Neural cell (in vitro differentiated cells): Measurements from ENCODE around the gene CRIP3. TPM values are rescaled to one million over a fixed set of nuclear protein-coding genes. Genes with fewer than 3 reads are reported as not detected.

Experiments
- H2AFZ ChIP-seq: fragments of 200-600, 300-800 bp; sonication (generic), shearing (Covaris generic); 2 replicates; pipeline ENCODE4 v1.6.0; 2014; ENCODE audit warnings: low read depth, mild to moderate bottlenecking, antibody characterized with exemption, low read length, moderate library complexity
- H3F3A ChIP-seq: fragments of 200-600 bp; shearing (Covaris generic); 2 replicates; pipeline ENCODE4 v1.6.1; 2016; ENCODE audit warnings: mild to moderate bottlenecking, moderate library complexity, mixed read lengths, antibody characterized with exemption, low read length; ENCODE audit not compliant: insufficient read depth, poor library complexity, severe bottlenecking
- H3K27ac ChIP-seq: fragments of 200-600, 300-800 bp; sonication (generic), shearing (Covaris generic); 2 replicates; pipeline ENCODE4 v1.5.1; 2014; ENCODE audit warnings: mild to moderate bottlenecking, low read length, moderate library complexity
- H3K27me3 ChIP-seq: fragments of 300-800, 200-600 bp; sonication (generic), shearing (Covaris generic); 2 replicates; pipeline ENCODE4 v1.6.0; 2014; ENCODE audit warnings: mild to moderate bottlenecking, low read depth, low read length, moderate library complexity; ENCODE audit not compliant: insufficient read depth
- H3K36me3 ChIP-seq: fragments of 300-800, 200-600 bp; sonication (generic), shearing (Covaris generic); 2 replicates; pipeline ENCODE4 v1.5.1; 2014; ENCODE audit warnings: mild to moderate bottlenecking, antibody characterized with exemption, low read length, moderate library complexity; ENCODE audit not compliant: insufficient read depth
- H3K4me2 ChIP-seq: fragments of 300-800, 200-600 bp; sonication (generic), shearing (Covaris generic); 2 replicates; pipeline ENCODE4 v1.6.0; 2014; ENCODE audit warnings: mild to moderate bottlenecking, low read length
- H3K4me3 ChIP-seq: fragments of 300-800, 200-600 bp; sonication (generic), shearing (Covaris generic); 2 replicates; pipeline ENCODE4 v1.5.1; 2014; ENCODE audit warnings: mild to moderate bottlenecking, low read length, moderate library complexity
- H3K79me2 ChIP-seq: fragments of 200-600 bp; shearing (Covaris generic); replicated peaks from 2 replicates; pipeline ENCODE4 v1.6.0; 2014; ENCODE audit warnings: mild to moderate bottlenecking, low read length, moderate library complexity; ENCODE audit not compliant: insufficient read depth
- H3K9ac ChIP-seq: fragments of 300-800, 200-600 bp; sonication (generic), shearing (Covaris generic); 2 replicates; pipeline ENCODE4 v1.6.1; 2016; ENCODE audit warnings: mild to moderate bottlenecking, low read length, mixed read lengths
- H3K9me2 ChIP-seq: fragments of 200-600 bp; shearing (Covaris generic); 2 replicates; pipeline ENCODE4 v1.6.1; 2016; ENCODE audit warnings: mild to moderate bottlenecking, low read length, mixed read lengths; ENCODE audit not compliant: insufficient read depth
- H3K9me3 ChIP-seq: fragments of 200-600, 300-800 bp; sonication (generic), shearing (Covaris generic); 2 replicates; pipeline ENCODE4 v1.6.1; 2016; ENCODE audit warnings: mild to moderate bottlenecking, mixed run types, low read length, moderate library complexity, mixed read lengths
- H4K20me1 ChIP-seq: fragments of 200-600 bp; shearing (Covaris generic); 2 replicates; pipeline ENCODE4 v1.6.1; 2016; ENCODE audit warnings: mild to moderate bottlenecking, mixed run types; ENCODE audit not compliant: insufficient read depth
- CTCF ChIP-seq: fragments of 450-650 bp; IDR thresholded peaks from 2 replicates; pipeline ENCODE4 v1.5.1; 2014; ENCODE audit warnings: antibody characterized with exemption, mild to moderate bottlenecking, moderate library complexity; ENCODE audit not compliant: poor library complexity, severe bottlenecking
- EP300 ChIP-seq: fragments of 450-650 bp; conservative IDR thresholded peaks from 2 replicates; pipeline ENCODE4 v1.6.1; 2014; ENCODE audit warnings: antibody characterized with exemption, mild to moderate bottlenecking, moderate library complexity; ENCODE audit not compliant: poor library complexity, severe bottlenecking
- EZH2 ChIP-seq: fragments of 200-600, 300-800 bp; shearing (Covaris generic), sonication (generic); IDR thresholded peaks from 2 replicates; pipeline ENCODE4 v1.6.1; 2014; ENCODE audit warnings: antibody characterized with exemption, low read length, borderline replicate concordance, mild to moderate bottlenecking; ENCODE audit not compliant: insufficient read depth, poor library complexity, severe bottlenecking
- MXI1 ChIP-seq: fragments of 450-650 bp; conservative IDR thresholded peaks from 2 replicates; pipeline ENCODE4 v1.6.1; 2014; ENCODE audit warnings: antibody characterized with exemption, mild to moderate bottlenecking; ENCODE audit not compliant: poor library complexity, severe bottlenecking
- POLR2AphosphoS5 ChIP-seq: IDR thresholded peaks from 2 replicates; pipeline ENCODE4 v1.6.1; 2012
- RAD21 ChIP-seq: fragments of 450-650 bp; conservative IDR thresholded peaks from 2 replicates; pipeline ENCODE4 v1.6.1; 2014; ENCODE audit warnings: antibody characterized with exemption, mild to moderate bottlenecking, moderate library complexity
- REST ChIP-seq: IDR thresholded peaks from 2 replicates; pipeline ENCODE4 v1.6.1; 2012; ENCODE audit warnings: borderline replicate concordance
- SMC3 ChIP-seq: fragments of 450-650 bp; conservative IDR thresholded peaks from 2 replicates; pipeline ENCODE4 v1.6.1; 2014; ENCODE audit warnings: antibody characterized with exemption, mild to moderate bottlenecking, moderate library complexity; ENCODE audit not compliant: poor library complexity
- TAF1 ChIP-seq: IDR thresholded peaks from 2 replicates; pipeline ENCODE4 v1.6.1; 2012; ENCODE audit warnings: low read depth
- polyA plus RNA-seq: library from polyadenylated mRNA; depleted of rRNA; stranded (reverse); fragments of >200 nt; gene quantifications from 2 replicates; pipeline ENCODE4 v1.2.3, GENCODE V29; 2014

Gene CRIP3
- polyA plus RNA-seq, 1 donor from 2014 or later = 3.7 TPM

- TF ChIP-seq RAD21 = no peak
- no peak for TF ChIP-seq SMC3
- no peak for TF ChIP-seq EZH2
- no peak for TF ChIP-seq POLR2AphosphoS5
- TF ChIP-seq CTCF = no peak
- no peak for TF ChIP-seq TAF1
- no peak for TF ChIP-seq REST
- no peak for TF ChIP-seq EP300
- TF ChIP-seq MXI1 = no peak
- no peaks in the 10 kb centered on the region for H3K9me2 ChIP-seq
- no peaks in the 10 kb centered on the region for H4K20me1 ChIP-seq
- H3K4me2 ChIP-seq = no peak overlapping the region
- H3K79me2 ChIP-seq = no peaks in the 10 kb centered on the region
- H3K27me3 ChIP-seq = peaks cover 12% of the 10 kb centered on the region
- no peaks in the 10 kb centered on the region for H3K9me3 ChIP-seq
- H3K4me3 ChIP-seq = no peak overlapping the region
- no peak overlapping the region for H3K27ac ChIP-seq
- no peaks in the 10 kb centered on the region for H3K36me3 ChIP-seq
- no peak overlapping the region for H2AFZ ChIP-seq
- no peak overlapping the region for H3K9ac ChIP-seq
- H3F3A ChIP-seq = no peaks in the 10 kb centered on the region
Observed at GRCh38 chr6:43308990-43309477, 408 bp upstream of the CRIP3 start.

DNA sequence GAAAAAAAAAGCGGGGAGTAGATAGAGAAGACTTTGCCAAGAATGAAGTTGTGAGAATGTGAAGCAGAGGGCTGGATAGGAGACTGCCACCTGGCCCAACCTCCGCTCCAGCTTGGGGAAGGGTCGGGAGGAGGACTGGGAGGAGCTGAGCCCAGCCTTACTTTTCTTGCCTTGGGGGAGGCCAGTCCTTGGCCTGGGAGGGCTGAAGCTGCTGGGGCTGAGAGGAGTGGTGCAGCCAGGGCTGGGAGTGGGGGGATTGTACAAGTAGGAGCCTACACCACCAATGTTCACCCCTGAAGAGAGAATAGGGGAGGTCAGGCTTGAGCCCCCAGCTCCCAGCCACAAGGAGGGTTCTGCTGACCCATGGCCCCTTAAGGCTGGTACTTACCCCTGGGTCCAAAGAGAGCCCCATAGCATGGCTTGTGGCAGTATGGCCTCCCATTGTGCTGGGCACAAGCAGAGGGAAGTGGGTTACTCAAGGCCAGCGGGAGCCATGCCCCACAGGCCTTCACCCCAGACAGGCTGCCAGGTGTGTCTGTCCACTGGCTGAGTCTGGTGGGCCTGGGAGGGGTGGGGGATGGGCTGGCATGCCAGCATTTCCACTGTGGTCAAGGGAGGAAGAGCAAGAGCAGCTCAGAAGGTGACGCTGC, 1.1 kb downstream of the CRIP3 start:
- no peak overlapping the region for H2AFZ ChIP-seq
- H3F3A ChIP-seq = no peaks in the 10 kb centered on the region
- no peaks in the 10 kb centered on the region for H3K36me3 ChIP-seq
- H3K4me2 ChIP-seq = no peak overlapping the region
- H3K4me3 ChIP-seq = no peak overlapping the region
- H3K9ac ChIP-seq = no peak overlapping the region
- H4K20me1 ChIP-seq = no peaks in the 10 kb centered on the region
- peaks cover 12% of the 10 kb centered on the region for H3K27me3 ChIP-seq
- TF ChIP-seq SMC3 (no peak), RAD21 (no peak), TAF1 (no peak), REST (no peak), EP300 (no peak)
- H3K27ac ChIP-seq = no peak overlapping the region
- no peaks in the 10 kb centered on the region for H3K79me2 ChIP-seq
- no peaks in the 10 kb centered on the region for H3K9me3 ChIP-seq
- H3K9me2 ChIP-seq = no peaks in the 10 kb centered on the region
